Stimulated activated CD8-positive, alpha-beta memory T cell treated with anti-CD3 and anti-CD28 coated beads, Interleukin-15, amount 100 ng/mL, for 1 hour (primary cell): Measurements from ENCODE around the gene FOXM1.
"Not testable (repeated sequence)": the region's sequence is repeated elsewhere in the genome, so short reads cannot be mapped to it uniquely, and the experiment has no call there.

Source experiments
- DNase-seq: peaks from one replicate; pipeline ENCODE4 v3.0.0-alpha.2; 2020; ENCODE audit warnings: low read depth

Gene FOXM1

DNA sequence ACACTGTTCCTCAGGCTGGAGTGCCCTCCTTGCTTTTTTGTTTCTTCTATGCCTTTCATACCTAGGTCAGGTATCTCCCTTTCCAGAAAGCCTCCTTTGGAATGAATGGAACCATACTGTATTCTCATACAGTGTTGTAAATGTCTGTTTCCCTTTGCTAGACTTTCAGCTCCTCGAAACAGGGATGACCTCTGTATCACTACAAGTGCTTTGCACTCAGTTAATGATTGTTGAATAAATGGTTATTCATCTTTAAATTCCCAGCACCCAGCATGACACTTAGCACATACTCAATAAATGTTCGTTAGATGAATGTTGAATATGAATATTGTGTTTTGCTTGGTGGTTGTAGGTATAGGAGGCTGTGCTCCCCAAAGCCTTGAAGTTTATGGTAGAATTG, 7.8 kb upstream of the FOXM1 start:
- no peak for DNase-seq

DNA sequence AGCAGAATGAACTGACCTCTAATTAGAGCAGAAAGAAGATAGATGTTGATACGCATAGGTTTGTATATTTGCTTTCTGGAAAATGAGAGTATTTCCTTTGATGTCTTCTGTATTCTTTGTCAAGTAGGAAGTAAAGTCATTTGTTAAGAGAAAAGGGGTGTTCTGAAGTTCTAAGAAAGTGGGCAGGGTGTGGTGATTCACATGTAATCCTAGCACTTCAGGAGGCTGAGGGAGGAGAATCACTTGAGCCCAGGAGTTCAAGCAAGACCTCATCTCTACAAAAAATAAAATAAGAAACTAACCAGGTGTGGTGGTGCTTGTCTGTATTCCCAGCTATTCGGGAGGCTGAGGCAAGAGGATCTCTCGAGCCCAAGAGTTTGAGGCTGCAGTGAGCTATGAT, 2.9 kb upstream of the FOXM1 start:
- DNase-seq: no peak

DNA sequence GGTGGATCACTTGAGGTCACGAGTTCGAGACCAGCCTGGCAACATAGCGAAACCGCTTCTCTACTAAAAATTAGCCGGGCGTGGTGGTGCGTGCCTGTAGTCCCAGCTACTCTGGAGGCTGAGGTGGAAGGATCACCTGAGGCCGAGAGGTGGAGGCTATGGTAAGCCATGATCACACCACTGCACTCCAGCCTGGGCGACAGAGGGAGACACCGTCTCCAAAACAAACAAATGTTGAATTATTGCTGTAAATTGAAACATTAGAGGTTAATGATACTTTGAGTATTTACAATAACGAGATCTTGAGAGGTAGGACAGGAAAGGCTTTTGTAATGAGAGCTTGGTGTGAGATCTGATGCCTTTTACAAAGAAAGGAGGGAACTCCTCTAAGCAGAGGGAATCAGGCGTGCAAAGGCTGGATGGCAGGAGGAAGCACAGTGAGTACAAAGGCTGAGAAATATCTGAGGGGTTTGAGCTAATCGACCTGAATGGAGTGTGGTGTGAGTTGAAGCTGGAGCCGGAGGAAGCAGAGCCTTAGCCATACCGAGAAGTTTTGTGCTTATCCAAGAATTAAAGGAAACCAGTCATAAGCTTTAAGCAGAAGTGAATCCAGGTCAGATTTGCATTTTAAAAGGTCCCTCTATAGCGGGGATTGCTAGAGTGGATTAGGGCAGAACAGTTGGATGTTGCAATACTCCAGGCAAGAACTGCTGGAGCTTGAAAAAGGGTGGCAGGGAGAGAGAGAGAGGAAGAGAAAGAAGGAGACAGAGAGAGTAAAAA, 1.2 kb upstream of the FOXM1 start:
- no peak for DNase-seq

DNA sequence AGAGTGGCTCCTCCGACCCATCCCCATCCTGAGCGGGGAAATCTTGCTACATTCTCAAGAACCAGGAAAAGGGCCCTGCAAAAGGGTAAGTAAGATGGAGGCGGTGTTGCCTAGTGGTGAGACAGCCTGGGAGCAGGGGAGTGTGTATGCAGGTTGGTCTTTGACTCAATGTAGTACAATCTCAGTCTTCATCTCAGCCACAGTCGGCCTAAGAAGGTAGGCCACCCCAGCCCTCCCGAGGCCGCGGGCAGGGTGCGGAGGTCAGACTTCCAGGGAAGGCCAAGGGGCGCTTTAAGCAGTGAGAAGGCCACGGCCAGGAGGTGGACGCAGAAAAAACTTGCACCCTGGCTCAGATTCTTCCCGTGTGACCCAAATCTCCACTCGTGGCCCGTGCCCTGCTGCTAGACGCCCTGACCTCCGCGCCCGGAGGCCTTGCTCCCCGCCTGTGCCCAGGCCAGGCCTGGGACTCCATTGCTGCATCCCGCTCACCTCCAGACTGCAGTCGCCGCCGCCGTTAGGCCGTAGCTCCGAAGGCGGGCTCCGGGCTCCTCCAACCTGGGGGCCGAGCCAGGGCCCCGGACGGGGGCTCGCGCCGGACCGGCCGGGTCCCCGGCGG, 435 bp downstream of the FOXM1 start:
- no peak for DNase-seq

DNA sequence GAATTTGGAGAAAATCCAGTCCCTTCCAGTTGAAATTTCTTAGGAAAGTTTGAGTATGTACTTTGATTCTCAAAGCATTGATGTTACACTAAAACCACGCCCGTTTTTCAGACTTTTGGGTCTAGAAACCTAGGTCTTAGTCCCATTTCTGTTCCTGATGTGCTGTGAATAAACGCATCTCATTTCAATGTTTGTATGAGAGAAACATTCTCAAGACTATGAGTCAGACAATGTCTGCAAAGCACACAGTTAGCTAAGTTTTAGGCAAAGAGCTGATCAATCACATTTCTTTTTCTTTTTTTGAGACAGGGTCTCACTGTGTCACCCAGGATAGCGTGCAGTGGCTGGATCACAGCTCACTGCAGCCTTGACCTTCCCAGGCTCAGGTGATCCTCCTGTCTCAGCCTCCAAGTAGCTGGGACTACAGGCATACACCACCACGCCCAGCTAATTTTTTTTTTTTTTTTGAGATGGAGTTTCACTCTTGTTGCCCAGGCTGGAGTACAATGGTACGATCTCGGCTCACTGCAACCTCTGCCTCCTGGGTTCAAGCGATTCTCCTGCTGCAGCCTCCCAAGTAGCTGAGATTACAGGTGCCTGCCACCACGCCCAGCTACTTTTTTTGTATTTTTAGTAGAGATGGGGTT, 7.9 kb downstream of the FOXM1 start:
- not testable (repeated sequence) for DNase-seq

DNA sequence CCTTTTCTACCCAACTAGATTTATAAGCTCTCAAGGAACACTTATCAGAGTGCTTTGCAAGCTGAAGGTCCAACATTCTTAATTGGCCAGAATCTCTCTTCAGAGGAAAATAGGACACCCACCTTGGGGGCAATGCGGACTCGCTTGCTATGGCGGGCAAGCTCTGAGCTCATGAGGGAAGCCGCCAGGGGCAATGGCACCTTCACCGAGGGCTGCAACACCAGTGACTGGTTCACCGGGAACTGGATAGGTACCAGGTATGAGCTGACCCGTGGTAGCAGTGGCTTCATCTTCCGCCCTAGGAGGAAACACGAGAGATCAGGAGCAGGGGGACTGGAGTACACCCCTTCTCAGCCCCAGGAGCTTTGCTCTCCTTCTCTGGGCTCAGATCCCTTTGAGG, 12.8 kb downstream of the FOXM1 start:
- no peak for DNase-seq

DNA sequence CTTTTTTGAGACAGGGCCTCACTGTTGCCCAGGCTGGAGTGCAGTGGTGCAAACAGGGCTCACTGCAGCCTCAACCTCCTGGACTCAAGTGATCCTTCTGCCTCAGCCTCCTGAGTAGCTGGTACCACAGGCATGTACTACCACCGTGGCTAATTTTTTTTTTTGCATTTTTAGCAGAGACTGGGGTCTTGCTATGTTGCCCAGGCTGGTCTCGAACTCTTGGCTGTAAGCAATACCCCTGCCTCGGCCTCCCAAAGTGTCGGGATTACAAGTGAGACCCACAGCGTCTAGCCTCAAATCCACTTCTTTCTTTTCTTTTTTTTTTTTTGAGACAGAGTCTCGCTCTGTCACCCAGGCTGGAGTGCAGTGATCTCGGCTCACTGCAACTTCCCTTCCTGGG, 13.6 kb downstream of the FOXM1 start:
- not testable (repeated sequence) for DNase-seq

DNA sequence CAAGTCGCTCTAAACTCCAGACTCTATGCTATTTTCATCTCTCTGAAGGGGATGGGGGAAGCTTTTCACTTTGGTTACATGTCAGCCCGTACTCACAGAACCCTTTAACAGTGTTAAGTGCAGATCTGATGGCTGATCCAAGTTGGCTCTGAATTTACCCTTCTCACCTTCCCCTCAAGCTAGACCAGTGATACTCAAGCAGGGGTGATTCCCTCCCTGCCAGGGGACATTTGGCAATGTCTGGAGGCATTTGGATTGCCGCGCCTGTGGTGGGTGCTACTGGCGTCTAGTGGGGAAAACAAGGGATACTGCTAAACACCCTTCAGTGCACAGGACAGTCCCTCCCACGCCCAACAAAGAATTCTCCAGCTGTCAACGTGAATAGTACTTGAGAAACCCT, 14.1 kb downstream of the FOXM1 start:
- DNase-seq: no peak

DNA sequence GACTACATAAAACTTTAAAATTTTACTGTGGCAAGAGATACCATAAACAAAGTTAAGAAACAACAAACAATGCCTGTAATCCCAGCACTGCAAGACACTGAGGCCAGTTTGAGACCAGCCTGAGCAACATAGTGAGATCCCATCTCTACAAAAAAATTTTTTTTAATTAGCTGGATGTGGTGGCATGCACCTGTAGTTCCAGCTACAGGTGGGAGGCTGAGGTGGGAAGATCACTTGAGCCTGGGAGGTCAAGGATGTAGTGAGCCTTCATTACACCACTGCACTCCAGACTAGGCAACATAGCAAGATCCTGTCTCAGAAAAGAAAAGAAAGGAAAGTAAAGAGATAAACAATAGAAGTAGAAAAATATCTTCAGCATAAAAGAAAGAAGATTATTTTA, 16.8 kb downstream of the FOXM1 start:
- no peak for DNase-seq

DNA sequence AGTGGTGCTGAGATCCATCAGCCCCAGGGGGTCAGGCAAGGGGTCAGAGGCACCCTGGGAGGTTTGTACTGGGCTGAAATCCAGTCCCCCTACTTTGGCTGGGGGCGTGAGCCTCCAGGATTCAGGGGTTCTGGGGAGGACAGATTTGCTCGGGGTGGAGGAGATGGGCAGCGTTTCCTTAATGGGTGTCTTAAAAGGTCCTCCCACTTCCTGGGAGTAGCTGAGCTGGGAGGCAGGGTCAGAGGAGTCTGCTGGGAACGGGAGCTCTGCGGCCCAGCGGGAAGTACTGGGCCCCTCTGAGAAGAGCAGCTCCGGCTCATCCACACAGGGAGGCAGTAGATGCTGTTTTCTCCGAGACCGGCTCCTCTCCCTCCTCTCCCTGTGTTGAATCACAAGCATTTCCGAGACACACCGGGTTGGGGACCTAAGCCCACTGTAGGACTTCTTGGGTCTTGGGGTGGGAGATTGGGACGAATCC, 18.0 kb downstream of the FOXM1 start:
- no peak for DNase-seq

DNA sequence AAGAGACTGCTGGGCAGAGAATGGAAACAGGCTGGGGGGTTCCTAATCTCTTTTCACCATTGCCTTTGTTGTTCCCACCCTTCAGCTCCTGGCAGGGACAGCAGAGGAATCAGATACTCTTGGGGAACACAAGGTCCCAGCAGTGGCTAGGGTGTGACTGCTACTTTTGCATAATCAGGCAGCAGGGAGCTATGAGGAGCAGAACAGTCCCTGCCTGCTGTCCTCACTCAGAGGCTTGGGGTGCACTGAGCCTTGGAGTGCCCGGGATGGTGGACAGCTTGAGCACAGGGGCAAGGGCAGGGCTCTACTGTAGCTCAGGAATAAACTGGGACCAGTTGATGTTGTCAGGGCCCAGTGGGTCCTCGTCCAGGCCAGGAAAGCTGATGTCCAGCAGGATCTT, 18.6 kb downstream of the FOXM1 start:
- no peak for DNase-seq

DNA sequence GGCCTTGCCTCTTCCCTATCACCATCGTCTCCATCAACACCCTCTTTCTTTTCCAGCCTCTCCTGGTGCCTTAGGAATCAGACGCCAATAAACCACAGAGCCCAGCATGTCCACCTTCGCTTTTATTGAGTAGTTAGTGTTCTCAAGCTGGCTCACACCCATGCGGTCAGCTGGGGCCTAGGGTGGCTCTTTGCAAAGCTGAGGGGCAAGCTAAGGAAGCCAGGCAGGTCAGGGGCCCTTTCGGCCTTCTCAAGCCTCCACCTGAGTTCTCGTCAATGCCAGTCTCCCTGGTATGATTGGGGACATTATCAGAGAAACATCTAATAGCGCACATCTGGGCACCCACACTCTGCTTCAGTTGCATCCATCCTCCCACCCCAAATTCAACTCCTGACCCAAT, 19.4 kb downstream of the FOXM1 start:
- no peak for DNase-seq

DNA sequence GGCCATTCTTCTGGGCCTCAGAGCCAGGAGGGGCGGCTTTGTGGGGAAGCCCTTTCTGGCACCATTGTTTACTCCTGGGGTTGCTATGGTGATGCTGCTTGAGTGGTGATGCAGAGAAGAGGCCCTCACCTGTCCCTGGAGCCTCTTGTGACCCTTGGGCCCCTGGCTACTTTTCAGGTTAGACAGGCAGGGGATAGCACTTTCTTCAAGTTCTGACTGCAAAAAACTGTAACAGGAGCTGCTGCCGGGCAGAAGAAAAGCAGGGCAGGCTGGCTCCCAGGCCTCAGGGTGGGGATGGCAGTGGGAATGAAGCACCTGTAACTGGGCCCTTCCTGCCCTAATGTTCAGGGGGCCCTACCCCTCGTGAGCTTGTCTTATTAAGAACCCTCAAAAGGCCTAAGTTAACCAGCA, 19.9 kb downstream of the FOXM1 start, which contains the start of gene TEX52:
TEX52 (minus strand) TSS at position 19 of the 411 bp plus-strand sequence; CDS start at position 6, 13 bp downstream.
- DNase-seq: no peak

DNA sequence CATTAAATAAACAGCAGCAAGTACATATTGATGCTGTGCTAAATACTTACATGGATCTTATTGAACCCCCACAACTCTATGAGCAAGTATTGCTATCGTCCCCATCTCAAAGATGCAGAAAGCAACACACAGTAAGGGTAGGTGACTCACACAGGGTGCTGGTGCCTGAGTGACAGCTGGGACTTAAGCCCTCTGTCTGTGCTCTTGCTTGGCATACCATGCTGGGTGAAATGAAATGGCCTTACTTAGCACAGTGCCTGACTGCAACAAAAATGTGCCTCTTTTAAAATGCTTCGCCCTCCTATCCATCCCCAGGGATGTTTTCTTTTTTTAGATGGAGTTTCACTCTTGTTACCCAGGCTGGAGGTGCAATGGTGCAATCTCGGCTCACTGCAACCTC, 20.9 kb downstream of the FOXM1 start:
- DNase-seq: no peak

DNA sequence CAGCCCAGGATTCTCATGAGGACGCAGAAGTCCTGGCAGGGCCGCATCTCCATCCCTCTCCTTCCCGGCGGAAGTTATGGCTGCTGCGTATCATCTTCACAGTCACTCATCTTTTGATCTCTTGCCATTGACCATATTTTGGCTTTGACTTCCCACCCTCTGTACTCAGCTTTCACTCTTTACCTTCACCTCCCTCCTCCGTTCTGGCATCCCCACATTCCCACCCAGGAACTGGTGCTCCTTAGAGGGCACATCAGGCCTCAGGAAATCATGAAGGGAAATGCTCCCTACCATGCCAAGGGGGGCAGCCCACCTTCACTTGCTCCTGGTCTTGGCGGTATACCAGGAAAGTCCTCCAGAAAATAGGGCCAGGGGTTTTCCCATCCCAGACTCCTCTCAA, 21.4 kb downstream of the FOXM1 start:
- no peak for DNase-seq

DNA sequence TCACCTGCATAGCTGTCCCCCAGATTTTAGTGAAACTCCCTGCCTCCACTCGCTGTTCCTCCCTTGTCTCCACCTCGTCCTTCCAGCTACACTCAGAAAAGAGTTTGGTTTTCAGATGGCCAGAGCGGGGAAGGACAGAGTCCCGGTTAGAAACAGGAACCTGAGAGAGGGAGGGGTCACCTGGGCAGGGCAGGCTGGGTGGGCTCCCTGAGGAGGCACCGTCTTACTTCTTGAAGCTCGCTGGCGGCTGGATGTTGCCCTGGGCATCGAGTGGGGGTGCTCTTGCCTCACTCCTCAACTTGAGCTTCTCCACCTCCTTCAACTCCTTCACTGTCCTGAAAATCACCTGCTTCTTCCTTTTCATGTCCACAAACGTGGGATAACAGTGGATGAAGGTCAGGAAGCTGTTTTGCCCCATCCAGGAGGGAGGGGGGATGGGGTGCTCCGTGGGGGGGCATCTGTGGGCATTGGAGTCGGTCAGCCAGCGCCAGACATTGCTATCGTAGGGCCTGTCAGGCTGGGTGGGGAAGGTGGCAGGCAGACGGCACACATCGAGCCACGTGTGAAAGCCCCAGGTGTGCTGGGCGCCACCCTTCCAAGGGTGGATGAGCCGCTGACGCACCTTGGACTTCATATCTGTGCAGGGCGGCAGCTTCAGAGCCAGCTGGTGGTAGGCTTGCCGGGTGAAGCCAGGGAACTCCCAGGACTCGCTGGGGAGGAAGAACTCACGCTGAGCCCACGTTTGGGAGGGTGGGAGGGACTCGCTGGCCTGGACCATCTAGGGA, 22.1 kb downstream of the FOXM1 start:
- DNase-seq: no peak

DNA sequence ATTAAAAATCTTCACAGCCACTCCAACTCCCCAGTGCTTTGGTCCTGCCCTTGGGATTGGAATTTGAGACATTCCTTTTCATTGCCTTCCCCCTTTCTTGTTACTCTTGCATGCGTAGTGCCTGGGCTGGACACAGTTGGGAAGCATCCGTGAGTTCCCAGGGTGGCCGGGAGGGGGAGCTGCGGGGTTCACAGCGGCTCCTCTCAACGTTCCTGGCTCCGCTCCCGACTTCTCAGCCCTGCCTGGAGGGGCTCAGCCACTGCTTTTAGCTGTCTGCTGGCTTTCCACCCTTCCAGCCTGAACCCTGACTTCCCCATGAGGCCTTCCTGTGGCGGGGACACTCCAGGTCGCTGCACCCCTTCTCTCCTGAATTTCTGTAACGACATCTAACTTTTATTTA, 23.3 kb downstream of the FOXM1 start:
- no peak for DNase-seq

DNA sequence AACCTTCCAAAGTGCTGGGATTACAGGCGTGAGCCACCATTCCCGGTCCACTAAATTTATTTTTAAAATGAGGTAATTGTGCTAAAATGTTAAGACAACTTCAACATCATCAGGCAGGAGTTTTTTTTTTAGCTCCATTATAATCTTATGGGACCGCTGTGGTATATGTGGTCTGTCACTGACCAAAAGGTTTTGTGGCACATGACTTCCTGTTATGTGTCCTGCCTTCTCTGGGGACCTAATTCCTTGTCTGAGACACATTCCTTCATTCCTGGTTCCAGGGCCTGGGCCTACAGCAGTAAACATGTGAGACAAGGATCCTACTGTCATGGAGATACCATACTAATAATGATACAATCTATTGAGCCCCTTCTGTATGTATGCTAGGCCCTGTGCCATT, 25.0 kb downstream of the FOXM1 start:
- DNase-seq: no peak

DNA sequence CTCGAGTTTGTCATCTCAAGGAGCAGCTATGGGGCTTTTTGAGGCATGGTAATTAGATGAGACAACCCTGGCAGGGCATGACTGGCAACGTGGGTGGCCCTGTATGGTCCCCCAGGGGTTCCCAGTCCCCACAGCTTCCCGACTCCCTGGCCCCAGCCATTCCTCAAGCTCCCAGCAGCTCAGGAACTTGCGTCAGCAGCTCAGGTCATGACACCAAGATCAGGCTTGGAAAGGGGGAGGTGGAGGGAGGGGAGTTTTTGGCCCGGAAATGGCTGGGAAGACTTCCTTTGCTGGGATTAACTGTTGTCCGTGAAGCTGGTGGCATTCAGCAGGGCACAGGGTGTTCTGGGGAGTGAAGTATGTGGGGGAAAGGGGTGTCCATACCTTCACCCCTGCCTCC, 31.7 kb downstream of the FOXM1 start:
- DNase-seq: no peak

DNA sequence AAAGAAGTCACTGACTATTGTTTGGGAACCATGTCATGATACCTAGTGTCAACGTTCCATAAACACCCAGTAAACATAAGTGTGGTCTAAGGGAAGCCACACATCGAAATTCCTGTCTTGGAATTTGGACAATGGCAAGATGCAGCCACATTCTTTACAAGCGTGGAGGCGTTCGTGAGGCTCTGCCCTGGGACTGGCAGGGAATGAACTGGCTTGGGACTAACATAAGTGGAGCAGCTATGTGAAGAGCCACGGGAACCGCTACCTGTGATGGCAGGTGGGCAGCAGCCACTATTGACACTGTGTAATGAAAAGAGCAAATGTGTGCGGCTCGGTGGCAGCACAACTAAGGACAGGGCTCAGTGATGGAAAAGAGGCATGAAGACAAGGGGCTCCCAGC, 32.2 kb downstream of the FOXM1 start:
- DNase-seq: no peak

DNA sequence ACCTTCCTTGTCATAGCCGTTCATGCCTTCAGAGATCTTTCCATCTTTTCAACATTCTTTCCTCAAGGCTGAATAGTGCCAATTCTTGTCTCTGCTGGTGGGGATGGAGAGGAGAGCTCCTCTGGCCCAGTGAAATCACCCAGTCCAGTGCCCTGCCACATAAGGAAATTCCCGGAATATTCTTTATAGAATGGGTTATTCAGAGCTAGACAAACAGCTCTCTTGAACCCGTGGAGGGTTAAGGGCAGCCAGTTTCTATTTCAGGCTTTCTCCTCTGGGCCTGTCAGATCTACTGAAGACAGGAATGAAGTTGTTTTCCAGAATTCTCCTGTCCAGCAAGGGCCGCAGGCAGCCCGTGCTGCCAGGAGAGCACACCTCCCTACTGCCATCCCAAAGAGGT, 34.0 kb downstream of the FOXM1 start:
- no peak for DNase-seq

DNA sequence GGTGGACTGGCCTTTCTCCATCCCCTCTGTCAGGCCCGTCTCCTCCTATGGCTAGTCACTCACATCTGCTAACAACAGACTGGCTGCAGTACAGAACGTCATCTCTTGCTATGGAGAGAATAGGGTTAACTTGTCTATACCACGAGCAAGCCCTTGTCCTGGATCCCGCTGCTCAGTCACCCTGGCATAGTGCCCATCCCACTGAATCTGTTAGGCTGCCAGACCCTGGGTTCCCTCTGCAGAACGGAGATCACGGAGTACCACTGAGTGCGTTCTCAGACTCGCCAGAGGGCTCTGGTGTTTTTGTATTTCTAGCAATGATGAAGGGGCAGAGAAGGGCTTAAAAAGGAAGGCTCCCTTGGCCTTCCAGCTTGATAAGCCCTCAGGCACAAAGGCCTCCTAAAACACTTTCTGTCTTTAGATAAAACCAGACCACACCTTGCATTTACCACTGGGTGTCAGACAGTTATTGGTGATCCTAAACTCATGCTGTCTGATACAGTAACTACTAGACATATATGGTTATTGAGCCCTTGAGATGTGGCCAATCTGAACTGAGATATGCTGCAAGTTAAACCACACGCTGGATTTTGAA, 35.8 kb downstream of the FOXM1 start:
- DNase-seq: no peak
